Nephron progenitor cell (in vitro differentiated cells): ENCODE results near the gene RPS16.

ENCODE experiments used
- DNase-seq: peaks from one replicate; pipeline ENCODE4 v3.0.0; 2021
- H3K27ac Mint-ChIP-seq: 2 replicates; pipeline ENCODE4 v1.8.0; 2021; ENCODE audit warnings: mild to moderate bottlenecking, moderate library complexity, mixed read lengths
- H3K27me3 Mint-ChIP-seq: 2 replicates; pipeline ENCODE4 v1.8.0; 2021; ENCODE audit warnings: mild to moderate bottlenecking, low read depth, mixed read lengths; ENCODE audit not compliant: poor library complexity
- H3K36me3 Mint-ChIP-seq: 2 replicates; pipeline ENCODE4 v1.8.0; 2021; ENCODE audit warnings: low read depth, mixed read lengths
- H3K4me1 Mint-ChIP-seq: 2 replicates; pipeline ENCODE4 v1.8.0; 2021; ENCODE audit warnings: mixed read lengths
- H3K4me3 Mint-ChIP-seq: 2 replicates; pipeline ENCODE4 v1.8.0; 2021; ENCODE audit warnings: mild to moderate bottlenecking, moderate library complexity, mixed read lengths
- H3K9me3 Mint-ChIP-seq: 2 replicates; pipeline ENCODE4 v1.8.0; 2021; ENCODE audit warnings: mild to moderate bottlenecking, moderate library complexity, mixed read lengths
- TF ChIP-seq, protein P1 (sequence below): fragments of 200-600 bp; sonication (generic); IDR thresholded peaks from 2 replicates; pipeline ENCODE4 v1.5.0; 2021; ENCODE audit warnings: antibody characterized with exemption

RPS16 gene

DNA sequence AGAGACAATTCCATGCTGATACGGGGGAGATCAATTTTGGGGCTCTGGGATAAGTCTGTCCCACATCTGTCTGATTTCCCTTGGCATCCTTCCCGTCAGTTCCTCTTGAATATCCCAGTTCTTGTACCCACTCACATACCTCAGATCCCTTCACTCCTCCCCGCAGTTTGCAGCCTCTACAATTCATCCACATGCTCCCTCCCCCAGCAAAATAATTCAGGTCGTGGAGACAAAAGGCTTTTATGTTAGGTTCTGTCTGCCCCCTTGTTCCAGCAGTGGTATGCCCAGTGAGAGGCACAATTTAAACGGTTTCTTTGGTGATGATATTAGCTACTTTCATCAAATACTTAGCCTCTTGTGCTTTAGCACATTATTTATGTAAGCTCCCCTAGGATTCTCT, 9.6 kb downstream of the RPS16 start:
- Mint-ChIP-seq H3K4me3 (no peak overlapping the region), H3K27ac (no peak overlapping the region), H3K36me3 (peaks cover 28% of the 10 kb centered on the region), H3K27me3 (peaks cover 6% of the 10 kb centered on the region), H3K4me1 (peaks cover 23% of the 10 kb centered on the region), H3K9me3 (no peaks in the 10 kb centered on the region)
- TF ChIP-seq, protein P1, sequence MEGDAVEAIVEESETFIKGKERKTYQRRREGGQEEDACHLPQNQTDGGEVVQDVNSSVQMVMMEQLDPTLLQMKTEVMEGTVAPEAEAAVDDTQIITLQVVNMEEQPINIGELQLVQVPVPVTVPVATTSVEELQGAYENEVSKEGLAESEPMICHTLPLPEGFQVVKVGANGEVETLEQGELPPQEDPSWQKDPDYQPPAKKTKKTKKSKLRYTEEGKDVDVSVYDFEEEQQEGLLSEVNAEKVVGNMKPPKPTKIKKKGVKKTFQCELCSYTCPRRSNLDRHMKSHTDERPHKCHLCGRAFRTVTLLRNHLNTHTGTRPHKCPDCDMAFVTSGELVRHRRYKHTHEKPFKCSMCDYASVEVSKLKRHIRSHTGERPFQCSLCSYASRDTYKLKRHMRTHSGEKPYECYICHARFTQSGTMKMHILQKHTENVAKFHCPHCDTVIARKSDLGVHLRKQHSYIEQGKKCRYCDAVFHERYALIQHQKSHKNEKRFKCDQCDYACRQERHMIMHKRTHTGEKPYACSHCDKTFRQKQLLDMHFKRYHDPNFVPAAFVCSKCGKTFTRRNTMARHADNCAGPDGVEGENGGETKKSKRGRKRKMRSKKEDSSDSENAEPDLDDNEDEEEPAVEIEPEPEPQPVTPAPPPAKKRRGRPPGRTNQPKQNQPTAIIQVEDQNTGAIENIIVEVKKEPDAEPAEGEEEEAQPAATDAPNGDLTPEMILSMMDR: no peak
- DNase-seq: no peak

- H3K9me3 Mint-ChIP-seq: no peaks in the 10 kb centered on the region
- peaks cover 30% of the 10 kb centered on the region for H3K36me3 Mint-ChIP-seq
- H3K4me1 Mint-ChIP-seq: peaks cover 19% of the 10 kb centered on the region
- TF ChIP-seq, protein P1: no peak
- H3K4me3 Mint-ChIP-seq: no peak overlapping the region
- DNase-seq: no peak
- H3K27me3 Mint-ChIP-seq: peaks cover 6% of the 10 kb centered on the region
- peak overlapping the region; percentile 43 for H3K27ac Mint-ChIP-seq
These were observed 10.0 kb downstream of the RPS16 start for GRCh38 chr19:39425744-39426143.

DNA sequence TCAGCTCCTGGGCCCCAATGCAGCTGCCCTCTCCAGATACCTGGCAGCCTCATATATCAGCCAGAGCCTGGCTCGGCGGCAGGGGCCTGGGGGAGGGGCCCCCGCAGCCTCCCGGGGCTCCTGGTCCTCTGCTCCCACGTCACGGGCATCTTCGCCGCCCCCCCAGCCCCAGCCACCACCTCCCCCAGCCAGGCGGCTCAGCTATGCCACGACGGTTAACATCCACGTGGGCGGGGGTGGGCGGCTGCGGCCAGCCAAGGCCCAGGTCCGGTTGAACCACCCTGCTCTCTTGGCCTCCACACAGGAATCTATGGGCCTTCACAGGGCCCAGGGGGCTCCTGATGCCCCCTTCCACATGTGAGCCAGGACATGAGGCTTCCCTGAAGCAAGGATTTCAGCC, 10.8 kb downstream of the RPS16 start:
- no peak for DNase-seq
- Mint-ChIP-seq H3K4me3 (no peak overlapping the region), H3K27me3 (peaks cover 6% of the 10 kb centered on the region), H3K36me3 (peaks cover 37% of the 10 kb centered on the region), H3K9me3 (no peaks in the 10 kb centered on the region), H3K27ac (no peak overlapping the region), H3K4me1 (peaks cover 13% of the 10 kb centered on the region)
- TF ChIP-seq, protein P1: no peak

DNA sequence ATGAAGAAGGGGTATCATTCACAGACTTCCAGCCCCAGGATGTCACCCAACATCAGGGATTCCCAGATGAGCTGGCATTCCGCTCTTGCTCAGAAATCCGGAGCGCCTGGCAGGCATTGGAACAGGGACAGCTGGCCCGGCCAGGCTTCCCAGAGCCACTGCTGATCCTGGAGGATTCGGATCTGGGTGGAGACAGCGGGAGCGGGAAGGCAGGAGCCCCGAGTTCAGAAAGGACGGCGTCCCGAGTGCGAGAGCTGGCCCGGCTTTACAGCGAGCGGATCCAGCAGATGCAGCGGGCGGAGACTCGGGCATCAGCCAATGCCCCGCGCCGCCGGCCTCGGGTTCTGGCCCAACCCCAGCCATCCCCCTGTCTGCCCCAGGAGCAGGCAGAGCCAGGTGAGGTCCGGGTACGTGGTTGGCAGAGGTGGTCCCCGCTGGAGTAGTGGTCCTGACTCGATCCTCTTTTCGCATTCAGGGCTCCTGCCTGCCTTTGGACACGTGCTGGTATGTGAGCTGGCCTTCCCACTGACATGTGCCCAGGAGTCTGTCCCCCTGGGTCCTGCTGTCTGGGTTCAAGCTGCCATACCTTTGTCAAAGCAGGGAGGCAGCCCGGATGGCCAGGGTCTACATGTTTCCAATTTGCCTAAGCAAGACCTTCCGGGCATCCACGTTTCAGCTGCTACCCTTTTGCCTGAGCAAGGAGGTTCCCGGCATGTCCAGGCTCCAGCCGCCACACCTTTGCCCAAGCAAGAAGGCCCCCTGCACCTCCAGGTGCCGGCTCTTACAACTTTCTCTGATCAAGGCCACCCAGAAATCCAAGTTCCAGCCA, 12.3 kb downstream of the RPS16 start:
- peak overlapping the region; percentile 86 for H3K27ac Mint-ChIP-seq
- TF ChIP-seq, protein P1: no peak
- peaks cover 5% of the 10 kb centered on the region for H3K4me1 Mint-ChIP-seq
- no peaks in the 10 kb centered on the region for H3K9me3 Mint-ChIP-seq
- peaks cover 46% of the 10 kb centered on the region for H3K36me3 Mint-ChIP-seq
- H3K27me3 Mint-ChIP-seq: peaks cover 2% of the 10 kb centered on the region
- no peak for DNase-seq
- no peak overlapping the region for H3K4me3 Mint-ChIP-seq

- Mint-ChIP-seq H3K4me1 (peaks cover 6% of the 10 kb centered on the region), H3K27me3 (peaks cover 2% of the 10 kb centered on the region), H3K36me3 (peaks cover 57% of the 10 kb centered on the region), H3K27ac (no peak overlapping the region), H3K9me3 (no peaks in the 10 kb centered on the region), H3K4me3 (no peak overlapping the region)
- DNase-seq: no peak
- TF ChIP-seq, protein P1: no peak
These were observed 13.7 kb downstream of the RPS16 start for GRCh38 chr19:39422020-39422419.

- no peak overlapping the region for H3K27ac Mint-ChIP-seq
- H3K36me3 Mint-ChIP-seq: peaks cover 49% of the 10 kb centered on the region
- TF ChIP-seq, protein P1: no peak
- H3K27me3 Mint-ChIP-seq: peaks cover 2% of the 10 kb centered on the region
- no peaks in the 10 kb centered on the region for H3K9me3 Mint-ChIP-seq
- DNase-seq: no peak
- peaks cover 12% of the 10 kb centered on the region for H3K4me1 Mint-ChIP-seq
- H3K4me3 Mint-ChIP-seq: no peak overlapping the region
These were observed 15.0 kb downstream of the RPS16 start for GRCh38 chr19:39420769-39421168.
